Stimulated activated CD4-positive, alpha-beta T cell treated with anti-CD3 and anti-CD28 coated beads, Interleukin-15, amount 100 ng/mL, for 24 hours (primary cell): ENCODE measurements around the gene CRLF1.

Experiments used
- DNase-seq: peaks from one replicate; pipeline ENCODE4 v3.0.0-alpha.2; 2020

CRLF1 gene

GRCh38 chr19:18590273-18591272 is 16.0 kb downstream of the CRLF1 start:
- peak; percentile 50 for DNase-seq

DNA sequence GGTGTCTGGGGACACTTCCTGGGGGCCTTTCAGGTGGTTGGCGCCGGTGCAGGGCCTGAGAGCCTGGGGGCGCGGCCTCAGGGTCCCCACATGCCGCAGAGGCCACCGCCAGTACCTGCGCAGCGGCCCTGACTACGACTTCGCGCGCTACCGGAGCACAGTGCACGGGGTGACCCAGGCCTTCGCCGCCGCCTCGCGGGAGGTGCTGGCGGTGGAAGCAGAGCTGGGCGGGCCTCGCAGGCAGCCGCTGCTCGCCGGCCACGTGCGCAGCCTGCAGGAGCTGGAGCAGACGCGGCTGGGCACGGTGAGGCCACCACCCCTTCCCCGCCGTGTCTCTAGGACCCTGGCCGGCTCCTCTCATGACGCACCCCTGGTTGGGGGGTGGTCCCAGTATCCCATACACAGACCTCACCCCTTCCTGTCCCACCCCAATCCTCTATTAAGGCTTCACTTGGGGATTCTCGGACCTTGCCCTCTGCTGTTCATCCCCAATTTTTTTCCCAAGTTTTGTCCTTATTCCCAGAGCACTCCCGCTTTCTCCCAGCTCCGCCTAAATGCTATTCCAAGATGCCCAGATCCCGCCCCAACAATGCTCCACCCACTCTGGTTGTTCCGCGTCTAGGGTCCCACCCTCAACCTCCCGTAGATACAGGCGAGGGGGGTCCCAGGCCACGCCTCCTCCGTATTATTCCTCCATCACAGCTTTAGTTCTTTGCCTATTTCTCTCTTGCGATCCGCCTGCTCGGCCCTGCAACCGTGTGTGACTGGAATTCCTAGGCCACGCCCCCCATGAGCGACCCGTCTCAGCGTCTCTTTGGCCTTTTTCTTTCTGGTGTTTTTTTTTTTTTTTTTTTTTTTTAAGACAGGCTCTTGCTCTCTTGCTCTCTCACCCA is 17.0 kb downstream of the CRLF1 start:
- peak; percentile 77 for DNase-seq

DNA sequence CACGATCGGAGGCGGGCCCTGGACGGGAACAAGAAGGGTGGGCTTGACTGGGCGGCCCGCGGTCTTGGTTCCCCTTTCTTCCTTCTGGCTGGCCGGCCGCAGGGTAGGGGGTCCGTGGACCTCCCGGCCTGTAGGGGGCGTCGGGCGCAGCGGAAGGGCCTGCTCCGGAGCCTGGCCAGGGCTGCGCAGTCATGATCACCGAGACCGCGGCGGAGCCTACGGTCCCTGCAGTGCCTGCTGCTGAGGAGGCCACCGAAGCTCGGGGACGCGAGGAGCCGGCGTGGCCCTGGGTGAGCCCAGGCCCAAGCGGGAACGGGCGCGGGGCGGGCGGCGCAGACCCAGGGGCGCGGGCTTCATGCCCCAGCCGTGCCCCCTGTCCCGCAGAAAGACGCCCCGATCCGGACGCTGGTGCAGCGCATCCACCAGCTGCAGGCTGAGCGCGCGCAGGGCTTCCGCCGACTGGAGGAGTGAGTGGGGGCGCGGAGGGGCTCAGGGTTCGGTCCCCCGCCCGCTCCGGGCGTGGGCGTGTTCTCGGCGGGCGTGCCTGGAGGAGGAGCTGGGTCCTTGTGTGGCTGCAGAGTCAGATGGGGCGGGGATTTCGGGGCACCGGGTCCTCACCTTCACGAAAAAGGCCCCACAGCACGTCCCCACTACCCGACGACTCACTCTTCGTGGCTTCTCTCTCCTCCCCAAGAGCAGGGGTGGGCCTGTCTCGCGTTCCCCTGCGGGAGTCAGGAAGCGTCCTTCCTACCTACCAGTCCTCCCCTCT is 17.8 kb downstream of the CRLF1 start, which contains the start of gene REX1BD:
Gene REX1BD (plus strand): TSS at position 188 of the 769 bp plus-strand sequence. CDS start 4 bp downstream, at position 192.
- peak; percentile 95 for DNase-seq

DNA sequence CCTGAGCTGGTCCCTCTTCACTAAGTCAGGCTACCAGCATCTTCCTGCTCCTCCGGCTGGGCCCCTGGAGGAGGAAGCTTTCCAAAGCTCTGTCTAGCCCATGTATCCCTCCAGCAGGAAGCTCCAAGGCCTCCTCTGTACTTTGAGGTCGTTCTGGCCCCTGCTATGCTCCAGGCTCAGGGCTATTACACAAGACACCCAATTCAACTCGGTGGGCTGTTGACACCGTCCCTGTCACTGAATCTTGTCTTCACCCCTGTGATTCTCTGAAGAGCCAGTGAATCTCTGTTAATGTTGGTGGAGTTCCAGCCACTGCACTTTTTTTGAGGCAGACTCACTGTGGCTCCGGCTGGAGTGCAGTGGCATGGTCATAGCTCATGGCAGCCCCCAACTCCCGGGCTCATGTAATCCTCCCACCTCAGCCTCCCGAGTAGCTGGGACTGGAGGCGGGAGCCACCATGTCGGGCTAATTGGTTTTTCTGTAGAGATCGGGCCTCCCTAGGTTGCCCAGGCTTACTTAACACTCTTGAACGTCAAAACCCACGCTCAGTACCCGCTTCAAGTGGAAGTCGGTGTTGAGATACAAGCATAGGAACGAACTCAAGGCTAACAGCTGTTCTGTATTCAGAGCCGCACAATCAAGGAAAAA is 18.5 kb downstream of the CRLF1 start:
- no peak for DNase-seq

- DNase-seq: no peak
Measured at GRCh38 chr19:18587561-18587960, 19.0 kb downstream of the CRLF1 start.

DNA sequence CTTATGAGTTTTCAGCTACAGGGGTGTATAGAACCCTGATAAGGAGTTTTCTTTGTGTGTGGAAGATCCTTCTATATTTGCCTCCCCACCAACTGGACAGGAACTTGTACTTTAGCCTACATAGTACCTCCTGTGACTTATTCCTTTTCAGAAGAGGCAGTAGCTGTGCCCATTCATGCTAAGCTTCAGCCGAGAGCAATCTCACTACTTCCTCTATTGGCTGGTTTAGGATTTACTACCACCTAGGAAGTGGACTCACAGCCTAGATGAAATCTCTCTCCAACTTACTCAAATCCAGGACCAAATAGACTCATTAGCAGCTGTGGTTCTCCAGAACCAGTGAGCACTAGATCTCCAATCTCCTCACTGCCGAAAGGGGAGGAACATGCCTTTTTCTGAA is 20.3 kb downstream of the CRLF1 start:
- no peak for DNase-seq

GRCh38 chr19:18580311-18580710 is 26.3 kb downstream of the CRLF1 start:
- no peak for DNase-seq

GRCh38 chr19:18577365-18577914 is 29.2 kb downstream of the CRLF1 start:
- no peak for DNase-seq

DNA sequence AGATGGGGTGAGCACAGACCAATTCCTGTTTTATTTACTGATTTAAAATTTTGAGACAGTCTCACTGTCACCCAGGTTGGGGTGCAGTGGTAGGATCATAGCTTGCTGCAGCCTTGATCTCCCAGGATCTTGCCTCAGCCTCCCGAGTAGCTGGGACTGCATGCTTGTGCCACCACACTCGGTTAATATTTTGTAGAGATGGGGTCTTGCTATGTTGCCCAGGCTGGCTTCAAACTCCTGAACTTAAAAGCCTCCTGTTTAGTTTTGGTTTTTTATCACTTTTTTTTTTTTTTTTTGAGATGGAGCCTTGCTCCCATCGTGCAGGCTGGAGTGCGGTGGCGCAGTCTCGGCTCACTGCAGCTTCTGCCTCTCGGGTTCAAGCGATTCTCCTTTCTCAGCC is 30.2 kb downstream of the CRLF1 start:
- no peak for DNase-seq

GRCh38 chr19:18574691-18575291 is 31.8 kb downstream of the CRLF1 start:
- DNase-seq: no peak

- peak; percentile 99 for DNase-seq
Measured at GRCh38 chr19:18571564-18572344, 34.8 kb downstream of the CRLF1 start, which contains the start of gene UBA52. Gene UBA52, plus strand, starts transcription at chr19:18571857. Its CDS starts 1,444 bp downstream, at chr19:18573301.

GRCh38 chr19:18568367-18568766 is 38.2 kb downstream of the CRLF1 start:
- no peak for DNase-seq

DNA sequence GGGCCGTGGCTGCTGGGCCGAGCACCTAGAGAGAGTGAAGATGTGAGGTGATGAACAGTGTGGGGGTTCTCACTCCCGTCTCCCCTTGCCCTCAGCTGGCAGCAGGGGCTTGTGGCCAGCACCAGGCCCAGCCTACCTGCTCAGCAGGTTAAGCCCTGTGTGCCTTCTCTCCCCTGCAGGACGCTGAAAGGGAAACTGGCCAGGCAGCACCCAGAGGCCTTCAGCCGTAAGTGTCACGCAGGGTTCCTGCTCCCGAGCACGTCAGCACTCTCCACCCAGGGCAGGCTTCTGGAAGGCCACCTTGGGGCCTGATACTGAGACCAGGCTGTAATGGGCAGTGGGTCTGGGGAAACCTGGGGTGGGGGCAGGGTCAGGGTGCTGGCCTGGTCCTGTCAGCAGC is 39.6 kb downstream of the CRLF1 start:
- DNase-seq: no peak

DNA sequence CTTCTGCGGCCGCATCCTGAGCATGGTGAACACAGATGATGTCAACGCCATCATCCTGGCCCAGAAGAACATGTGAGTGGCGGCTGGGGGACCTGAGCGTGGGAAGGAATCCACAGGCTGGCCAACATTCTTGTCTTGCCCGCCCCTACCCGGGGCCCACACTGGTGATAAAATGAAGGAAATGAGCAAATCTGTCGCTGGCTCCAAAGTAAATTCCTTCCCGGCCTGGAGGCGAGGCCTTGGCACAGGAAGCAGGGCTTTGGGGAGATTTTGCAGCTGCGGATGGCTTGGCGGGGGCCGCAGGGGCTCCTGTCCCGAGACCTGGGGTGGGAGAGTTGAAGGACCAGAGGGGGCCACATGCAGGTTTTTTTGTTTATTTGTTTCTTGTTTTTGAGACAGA is 44.5 kb downstream of the CRLF1 start:
- no peak for DNase-seq

- no peak for DNase-seq
Measured at GRCh38 chr19:18559685-18560084, 46.9 kb downstream of the CRLF1 start.

DNA sequence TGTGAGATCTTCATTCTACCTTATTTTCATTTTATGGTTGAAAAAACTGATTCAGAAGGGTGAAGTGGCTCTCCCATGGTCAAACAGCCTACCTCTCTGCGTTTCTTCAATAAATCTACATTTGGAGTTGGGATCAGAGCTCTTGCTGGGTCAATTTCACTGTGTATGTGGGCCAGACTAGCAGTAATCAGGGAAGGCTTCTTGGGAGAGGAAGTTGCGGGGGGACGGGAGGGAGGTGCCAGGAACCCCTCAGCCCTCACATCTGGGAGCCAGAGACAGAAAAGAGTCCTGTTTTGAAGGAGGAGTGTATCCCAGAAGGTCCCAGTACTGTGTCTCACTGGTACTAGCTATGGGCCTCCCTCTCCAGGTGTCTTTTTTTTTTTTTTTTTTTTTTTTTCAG is 48.0 kb downstream of the CRLF1 start:
- no peak for DNase-seq

DNA sequence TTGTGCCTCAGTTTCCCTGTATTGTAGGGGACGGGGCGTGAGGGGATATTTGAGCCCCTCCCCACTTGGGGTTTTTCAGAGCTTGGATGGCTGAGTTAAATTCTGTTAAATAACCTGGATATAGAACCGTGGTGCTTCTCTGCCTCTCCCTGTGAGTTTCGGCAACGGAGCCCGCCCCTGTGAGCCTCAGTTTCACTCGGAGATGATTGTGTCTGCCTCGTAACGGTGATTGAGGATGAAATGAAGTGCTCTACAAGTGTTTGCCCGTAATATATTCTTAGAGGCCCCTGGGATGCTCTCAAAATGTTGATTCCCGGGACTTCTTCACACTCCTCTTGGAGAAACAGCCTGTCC is 48.4 kb downstream of the CRLF1 start:
- no peak for DNase-seq

DNA sequence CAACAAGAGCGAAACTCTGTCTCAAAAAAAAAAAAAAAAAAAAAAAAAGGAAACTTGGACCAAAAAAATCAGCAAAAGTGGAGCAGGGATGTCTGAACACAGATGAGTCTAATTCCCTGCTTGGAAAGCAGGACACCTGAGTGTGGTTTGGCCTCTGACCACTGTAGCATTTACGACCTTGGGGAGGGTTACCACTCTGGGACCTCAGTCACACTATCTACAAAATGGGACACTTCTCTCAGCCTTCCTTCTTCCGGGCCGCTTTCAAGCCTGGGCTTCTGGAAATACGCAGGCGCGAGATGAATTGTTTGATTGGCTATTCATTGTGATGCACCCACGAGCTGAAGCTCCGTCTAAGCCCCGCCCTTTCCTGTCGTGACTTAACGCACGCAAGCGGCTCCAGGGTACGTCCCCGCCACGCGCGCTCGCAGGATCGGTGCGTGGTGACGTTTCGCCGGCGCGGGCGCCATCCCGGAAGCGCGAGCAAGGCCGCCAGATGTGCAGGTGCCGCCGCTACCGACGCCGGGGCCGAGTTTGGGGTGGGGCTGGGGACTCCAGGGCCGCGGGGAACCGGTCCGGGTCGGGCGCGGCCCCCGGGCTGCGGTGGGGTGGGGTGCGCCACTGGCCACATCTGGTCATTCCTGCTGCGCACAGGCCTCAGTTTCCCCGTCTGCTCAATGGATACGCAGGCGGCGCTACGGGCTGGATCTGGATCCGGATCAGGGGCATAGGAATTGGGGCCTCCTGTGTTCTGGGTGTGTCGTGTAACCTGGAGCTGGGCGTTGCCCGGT is 49.0 kb downstream of the CRLF1 start, which contains the start of gene KXD1:
Gene KXD1 (plus strand): TSS at position 460 of the 791 bp plus-strand sequence. CDS start 4,187 bp downstream, outside the sequence.
- peak; percentile 99 for DNase-seq

- no peak for DNase-seq
Measured at GRCh38 chr19:18551631-18552030, 55.0 kb downstream of the CRLF1 start.
